GM04504 (cell line): ENCODE data around the gene ATP11C.
A peak's percentile ranks its signal among the peaks of the same experiment; 100 is the strongest.
"Not testable (repeated sequence)": the region's sequence is repeated elsewhere in the genome, so short reads cannot be mapped to it uniquely, and the experiment has no call there.

Experiments used
- DNase-seq: peaks from one replicate; pipeline ENCODE4 v3.0.0-alpha.2; 2012; ENCODE audit warnings: low read depth

ATP11C gene

DNA sequence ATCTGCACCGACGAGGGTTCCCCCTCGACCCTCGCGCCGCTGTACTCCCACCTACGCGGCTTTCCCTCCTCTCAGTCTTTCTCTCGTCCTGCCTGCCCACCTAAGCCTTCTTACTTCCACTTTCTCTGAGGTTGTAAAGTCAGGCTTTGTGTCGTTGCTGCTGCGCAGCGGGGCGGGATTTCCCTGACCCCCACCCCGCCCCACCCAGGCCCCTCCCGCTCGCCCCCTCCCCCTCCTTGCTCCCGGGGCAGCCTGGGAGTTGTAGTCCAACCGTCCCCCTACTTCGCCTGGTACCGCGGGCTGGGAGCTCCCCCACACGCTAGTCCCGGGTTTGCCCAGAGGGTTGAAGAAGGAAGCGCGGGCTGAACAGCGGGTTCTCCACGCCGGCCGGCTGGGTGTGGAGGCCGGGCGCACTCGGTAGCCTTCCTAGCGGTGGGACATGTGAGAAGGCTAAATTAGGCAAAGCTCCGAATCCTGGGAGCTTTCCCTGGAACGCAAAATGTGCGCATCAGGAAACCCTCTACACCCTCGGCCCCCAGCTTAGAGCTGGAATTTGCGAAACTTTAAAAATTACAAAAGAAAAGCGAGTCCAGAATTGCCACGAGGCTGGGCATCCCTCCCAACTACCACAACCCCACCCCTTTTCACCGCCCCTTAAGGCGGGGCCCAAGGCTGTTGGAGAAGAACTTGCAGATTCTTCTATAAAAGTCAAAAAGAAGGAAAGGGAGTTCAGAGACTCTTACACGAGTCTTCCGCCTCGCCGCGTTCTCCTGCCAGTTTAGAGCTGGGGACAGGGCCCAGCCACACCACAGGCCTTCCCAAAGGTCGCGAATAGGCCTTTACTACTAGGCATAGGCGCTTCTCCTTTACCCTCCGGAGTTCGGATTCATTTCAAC lies at the start of gene ATP11C:
ATP11C (minus strand) TSS at position 153 of the 896 bp plus-strand sequence. CDS start 1,011 bp downstream, outside the sequence.
- peak; percentile 69 for DNase-seq

DNA sequence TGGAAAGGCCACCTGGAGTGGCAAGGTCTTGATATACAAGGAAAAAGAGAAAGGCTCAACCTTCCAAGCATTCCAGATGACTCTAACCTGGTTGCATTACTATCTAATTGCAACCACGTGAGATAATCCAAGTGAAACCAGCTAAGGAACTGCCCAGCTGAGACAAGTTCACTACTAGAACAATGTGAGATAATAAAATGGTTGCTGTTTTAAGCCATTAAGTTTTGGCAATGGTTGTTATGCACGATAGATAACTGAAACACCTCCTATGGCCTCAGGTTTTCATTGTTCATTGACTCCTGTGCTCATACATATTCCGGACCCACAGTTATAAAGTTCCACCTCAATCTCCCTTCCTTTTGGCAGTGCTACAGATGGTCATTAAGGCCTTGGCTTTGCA lies 41.6 kb upstream of the ATP11C start:
- DNase-seq: no peak

- DNase-seq: no peak
Measured at GRCh38 chrX:139972629-139973624, 40.1 kb upstream of the ATP11C start.

DNA sequence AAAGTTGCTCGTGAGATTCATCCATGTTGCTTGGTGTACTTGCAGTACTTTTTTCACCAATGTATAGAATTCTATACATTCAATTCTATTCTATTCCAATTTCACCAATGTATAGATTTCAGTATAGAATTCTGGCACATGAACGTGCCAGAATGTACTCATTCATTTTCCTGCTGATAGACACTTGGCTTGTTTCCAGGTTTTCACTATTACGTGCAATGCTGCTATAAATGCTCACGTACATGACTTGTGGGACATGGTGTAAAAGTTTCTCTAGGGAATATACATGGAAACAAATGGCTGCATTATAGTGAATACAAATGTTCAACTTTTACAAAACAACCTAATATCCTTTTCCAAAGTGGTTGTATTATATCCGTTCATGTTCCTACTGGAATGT lies 39.3 kb upstream of the ATP11C start:
- no peak for DNase-seq

DNA sequence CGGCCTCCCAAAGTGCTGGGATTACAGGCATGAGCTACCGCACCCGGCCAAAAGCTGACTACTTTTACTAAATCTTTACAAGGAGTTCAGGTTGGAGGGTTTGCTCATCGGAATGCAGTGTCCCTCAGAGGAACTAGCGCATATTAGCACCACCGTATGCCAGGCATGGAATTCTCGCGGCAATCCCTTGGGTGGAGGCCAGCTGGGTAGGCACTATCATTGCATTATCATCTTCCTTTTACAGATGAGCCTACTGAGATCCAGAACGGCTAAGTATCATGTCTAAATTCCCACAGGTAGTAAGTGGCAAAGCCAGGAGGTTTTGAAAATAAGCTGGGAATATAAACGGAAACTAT lies 38.5 kb upstream of the ATP11C start:
- no peak for DNase-seq

DNA sequence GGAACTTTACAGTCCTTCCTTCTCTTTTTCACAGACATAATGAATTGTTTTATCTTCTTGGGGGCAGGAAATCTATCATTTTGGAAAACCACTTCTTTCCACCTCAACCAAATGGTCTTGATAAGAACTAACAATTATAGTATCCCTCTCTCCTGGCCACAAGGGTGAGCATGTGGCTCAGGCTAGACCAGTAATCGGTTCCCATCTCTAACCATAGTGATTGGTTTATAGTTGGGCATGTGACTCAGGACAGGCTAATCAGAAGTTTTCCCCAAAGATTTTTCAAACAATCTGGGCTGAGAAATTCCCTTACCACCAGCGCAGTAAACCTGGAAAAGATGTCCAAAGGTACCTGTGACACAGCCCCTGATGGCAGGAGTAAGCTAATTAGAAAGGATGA lies 36.4 kb upstream of the ATP11C start:
- DNase-seq: no peak

- DNase-seq: no peak
Measured at GRCh38 chrX:139967750-139968149, 34.9 kb upstream of the ATP11C start.

- no peak for DNase-seq
Measured at GRCh38 chrX:139967300-139967699, 34.4 kb upstream of the ATP11C start.

- DNase-seq: not testable (repeated sequence)
Measured at GRCh38 chrX:139966159-139966558, 33.3 kb upstream of the ATP11C start.

DNA sequence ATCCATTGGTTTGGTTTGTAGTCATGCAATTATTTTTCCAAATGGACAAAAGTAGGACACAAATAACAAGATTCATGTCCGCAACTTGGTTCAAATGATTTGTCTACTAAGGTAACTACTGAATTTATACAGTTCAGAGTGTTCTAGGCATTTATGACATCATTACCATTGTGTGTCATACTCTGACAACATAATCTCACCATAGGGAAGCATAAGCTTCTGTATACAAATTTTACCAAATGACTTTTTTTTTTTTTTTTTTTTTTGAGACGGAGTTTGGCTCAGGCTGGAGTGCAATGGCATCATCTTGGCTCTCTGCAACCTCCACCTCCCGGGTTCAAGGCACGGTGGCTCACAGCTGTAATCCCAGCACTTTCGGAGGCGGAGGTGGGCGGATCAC lies 32.6 kb upstream of the ATP11C start, which contains the start of gene CXorf66:
CXorf66 (minus strand) TSS at position 101 of the 400 bp plus-strand sequence; CDS start at position 76, 25 bp downstream.
- DNase-seq: no peak

DNA sequence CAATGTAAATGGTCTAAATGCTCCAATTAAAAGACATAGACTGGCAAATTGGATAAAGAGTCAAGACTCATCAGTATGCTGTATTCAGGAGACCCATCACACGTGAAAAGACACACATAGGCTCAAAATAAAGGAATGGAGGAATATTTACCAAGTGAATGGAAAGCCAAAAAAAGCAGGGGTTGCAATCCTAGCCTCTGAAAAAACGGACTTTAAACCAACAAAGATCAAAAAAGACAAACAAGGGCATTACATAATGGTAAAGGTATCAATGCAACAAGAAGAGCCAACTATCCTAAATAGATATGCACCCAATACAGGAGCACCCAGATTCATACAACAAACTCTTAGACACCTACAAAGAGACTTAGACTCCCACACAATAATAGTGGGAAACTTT lies 28.2 kb upstream of the ATP11C start:
- DNase-seq: not testable (repeated sequence)

DNA sequence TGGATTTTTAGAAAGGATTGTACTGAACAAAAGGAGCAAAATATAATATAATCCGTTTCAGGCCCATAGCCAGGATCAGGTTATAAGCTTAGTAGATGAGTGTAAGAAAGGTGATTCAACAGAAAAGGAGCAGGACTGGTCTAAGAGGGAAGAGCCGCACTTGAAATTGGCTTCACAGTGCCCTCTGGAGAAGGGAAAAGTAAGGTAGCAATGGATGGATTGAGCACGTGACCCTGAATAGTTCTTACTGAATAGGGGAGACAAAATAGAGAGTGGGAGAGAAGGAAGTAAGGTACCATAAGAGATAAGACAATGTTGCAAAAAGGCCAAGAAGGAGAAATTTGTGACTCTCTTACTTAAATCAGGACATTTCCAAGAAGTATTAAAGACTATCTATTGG lies 16.9 kb upstream of the ATP11C start:
- no peak for DNase-seq

DNA sequence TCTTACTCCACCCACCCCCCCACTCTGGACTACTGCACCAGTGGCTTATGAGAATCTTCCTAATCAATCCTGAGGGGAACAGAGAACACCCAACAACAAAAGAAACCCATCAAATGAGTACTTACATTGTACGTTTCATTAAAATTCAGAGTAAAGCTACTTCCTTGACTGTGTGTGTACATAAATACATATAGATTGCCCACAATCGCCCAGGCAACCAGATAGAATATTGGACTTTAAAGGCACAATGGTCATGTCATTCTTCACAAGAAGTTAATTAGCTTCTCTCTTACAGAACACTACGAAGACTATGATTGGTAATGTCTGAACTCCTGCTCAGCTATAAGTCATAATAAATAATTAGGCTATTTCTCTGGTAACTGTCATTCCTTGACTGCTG lies 12.2 kb upstream of the ATP11C start:
- no peak for DNase-seq

DNA sequence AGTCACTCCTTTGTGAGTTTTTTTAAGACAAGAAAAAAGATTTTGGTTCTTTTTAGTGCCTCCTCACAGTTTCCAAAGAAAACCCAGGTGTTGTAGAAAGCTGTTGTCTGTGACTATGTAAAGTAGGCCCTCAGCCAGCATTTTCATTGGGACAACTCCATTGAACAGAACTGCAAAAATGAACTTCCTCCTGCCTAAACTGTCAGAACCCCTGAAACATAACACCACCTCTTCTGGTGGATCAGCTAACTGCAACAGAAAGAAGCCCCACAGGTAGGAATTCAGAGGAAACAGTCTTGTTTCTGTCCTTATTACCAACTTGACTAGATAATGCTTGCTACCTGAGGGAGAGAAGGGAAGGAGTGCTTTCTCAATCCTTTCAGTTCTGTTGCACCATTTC lies 3.4 kb upstream of the ATP11C start:
- no peak for DNase-seq

DNA sequence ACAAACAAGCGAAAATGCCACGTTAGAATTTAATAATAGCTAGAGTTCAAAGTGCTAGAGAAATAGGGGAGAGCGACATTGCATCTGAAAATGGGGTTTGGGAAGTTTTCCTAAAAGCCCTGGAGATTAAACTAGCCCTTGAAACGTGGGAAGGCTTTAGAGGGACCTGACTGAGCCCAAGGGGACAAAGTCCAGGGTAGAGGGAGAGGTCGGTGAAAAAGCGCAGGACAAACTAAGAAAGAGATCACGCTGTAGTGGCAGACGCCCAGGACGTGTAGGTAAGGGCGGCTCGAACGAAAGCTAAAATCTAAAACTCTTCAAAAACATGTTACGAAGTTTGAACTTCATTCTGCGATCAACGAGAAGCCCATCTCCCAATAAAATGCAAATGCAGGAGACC lies 1.1 kb upstream of the ATP11C start:
- no peak for DNase-seq

GRCh38 chrX:139932073-139932900 lies 566 bp downstream of the ATP11C start:
- no peak for DNase-seq

GRCh38 chrX:139931646-139932072 lies 1.2 kb downstream of the ATP11C start:
- DNase-seq: no peak

GRCh38 chrX:139930916-139931645 lies 1.8 kb downstream of the ATP11C start:
- DNase-seq: no peak

DNA sequence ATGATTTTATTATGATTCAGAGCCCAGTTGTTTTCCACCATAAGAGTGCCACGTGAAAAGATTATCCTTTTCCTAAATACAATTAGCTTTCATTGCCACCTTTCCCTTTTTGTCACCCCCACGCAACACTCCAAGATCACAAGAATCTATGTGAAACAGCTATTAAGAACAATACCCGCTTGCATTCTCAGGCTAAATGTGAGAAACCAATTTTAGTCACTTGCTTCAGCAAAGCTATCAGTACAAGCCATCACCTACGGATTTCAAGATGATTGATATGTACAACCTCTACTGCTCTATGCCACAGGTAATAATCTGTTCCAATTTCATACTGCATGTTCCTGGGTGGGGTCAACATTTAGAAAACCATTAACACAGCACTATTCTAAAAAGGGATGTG lies 2.5 kb downstream of the ATP11C start:
- DNase-seq: no peak

GRCh38 chrX:139929876-139930275 lies 3.0 kb downstream of the ATP11C start:
- no peak for DNase-seq

- DNase-seq: no peak
Measured at GRCh38 chrX:139924696-139925095, 8.2 kb downstream of the ATP11C start.
